HG03066 (cell line): Measurements from ENCODE around the gene PKD1.

ENCODE experiments used
- ATAC-seq: cut with Tn5 transposase; IDR thresholded peaks from one replicate; pipeline ENCODE4 v1.9.1; 2021; ENCODE audit warnings: low read depth; ENCODE audit not compliant: unreplicated experiment

PKD1 gene

DNA sequence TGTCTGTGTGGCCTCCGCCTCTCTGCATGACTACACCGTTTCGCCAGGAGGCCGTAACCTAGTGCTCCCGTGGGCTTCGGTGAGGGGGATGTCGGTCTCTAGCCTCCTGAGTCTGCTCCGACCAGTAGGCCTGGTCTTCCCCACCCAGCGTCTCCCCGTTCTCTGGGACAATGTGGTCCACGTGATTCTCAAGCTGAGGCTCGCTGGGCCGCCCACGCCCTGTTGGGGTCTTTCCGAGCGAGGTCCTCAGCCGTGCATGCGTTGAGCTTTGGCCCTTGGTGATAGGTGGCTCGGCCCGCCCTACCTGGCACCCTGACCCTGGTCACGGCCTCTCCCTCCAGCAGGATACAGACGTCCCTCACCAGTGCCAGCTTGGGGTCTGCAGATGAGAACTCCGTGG lies 57.0 kb downstream of the PKD1 start:
- no peak for ATAC-seq

GRCh38 chr16:2078096-2078495 lies 57.6 kb downstream of the PKD1 start:
- ATAC-seq: no peak

DNA sequence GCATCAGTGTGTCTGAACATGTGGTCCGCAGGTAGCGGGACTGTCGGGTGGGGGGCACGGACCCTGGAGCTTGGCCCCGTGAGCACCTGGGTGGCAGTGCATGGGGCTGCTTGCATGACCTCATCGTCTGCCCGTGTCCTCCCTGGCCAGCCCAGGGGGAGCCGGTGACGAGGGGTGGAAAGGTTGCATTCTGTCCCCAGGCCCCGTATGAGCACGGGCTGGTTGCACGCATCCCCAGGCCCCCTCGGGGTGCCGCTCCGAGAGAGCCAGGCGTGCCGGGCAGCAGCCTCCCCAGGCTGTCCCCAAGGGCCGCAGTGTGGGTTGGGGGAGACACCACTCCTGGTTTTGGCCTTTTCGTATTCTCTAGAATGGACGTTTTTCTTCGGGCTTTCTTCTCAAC lies 58.0 kb downstream of the PKD1 start:
- no peak for ATAC-seq

DNA sequence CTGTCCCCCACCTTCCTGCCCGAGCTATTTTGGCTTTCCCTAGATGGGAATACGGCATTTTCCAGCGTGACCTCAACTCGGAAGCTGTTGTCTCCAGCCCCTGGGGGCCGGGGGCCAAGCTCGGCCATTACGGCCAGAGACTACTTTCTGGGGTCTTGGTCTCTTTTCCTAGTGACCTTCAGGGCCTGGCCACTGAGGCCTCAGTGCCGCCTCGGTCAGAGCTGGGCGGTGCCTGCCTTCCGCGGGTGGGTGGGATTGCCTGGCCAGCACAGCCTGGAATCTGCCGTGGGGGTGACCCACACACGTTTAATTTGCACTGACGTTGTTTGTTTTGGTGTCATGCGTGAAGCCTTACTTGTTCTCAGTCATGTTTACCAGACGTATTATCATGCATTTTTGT lies 58.7 kb downstream of the PKD1 start:
- ATAC-seq: no peak

DNA sequence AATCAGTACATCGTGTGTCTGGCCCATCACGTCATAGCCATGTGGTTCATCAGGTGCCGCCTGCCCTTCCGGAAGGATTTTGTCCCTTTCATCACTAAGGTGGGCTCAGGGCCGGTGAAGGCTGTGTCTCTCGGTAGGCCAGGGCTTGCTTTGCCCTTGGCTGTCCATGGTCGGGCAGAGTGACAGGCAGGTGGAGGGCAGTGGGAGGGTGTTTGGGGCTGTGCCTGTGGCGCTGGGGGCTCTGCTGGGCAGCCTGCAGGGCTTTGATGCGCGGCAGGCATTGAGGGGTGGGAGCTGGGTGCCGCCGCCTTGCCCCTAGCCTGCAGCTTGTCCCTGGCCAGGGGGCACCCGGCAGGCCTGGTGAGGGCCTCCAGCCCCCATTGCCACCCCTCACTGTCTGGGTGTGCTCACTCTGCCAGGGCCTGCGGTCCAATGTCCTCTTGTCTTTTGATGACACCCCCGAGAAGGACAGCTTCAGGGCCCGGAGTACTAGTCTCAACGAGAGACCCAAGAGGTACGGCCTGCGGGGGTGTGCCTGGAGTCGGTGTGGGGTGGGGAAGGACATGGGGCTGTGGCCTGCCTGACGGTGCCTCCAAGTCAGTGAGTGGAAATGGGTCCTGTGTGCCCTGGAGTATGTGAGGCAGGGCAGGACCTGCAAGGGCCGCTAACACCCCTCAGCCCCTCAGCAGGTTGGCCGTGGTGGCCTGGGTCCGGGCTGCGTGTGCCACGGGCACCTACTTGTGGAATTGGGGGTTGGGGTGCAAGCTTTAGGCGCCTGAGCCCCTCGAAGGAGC lies 59.4 kb downstream of the PKD1 start:
- ATAC-seq: no peak

DNA sequence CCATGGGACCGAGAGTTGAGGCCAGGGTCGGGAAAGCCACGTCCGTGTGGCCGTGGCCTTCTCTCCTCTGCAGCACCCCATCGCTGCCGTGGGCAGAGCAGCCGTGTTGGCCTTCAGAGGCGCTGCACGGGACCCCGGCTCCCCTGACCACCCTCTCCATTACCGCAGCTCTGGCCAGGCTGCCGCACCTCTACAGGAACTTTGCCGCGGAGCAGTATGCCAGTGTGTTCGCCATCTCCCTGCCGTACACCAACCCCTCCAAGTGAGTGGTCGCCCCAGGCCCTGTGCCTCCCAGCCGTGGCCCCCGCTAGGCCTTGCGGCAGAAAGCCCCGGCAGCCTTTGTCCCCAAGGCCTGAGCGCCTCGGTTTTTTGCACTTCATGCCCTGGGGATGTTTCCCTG lies 60.1 kb downstream of the PKD1 start:
- ATAC-seq: no peak

- no peak for ATAC-seq
Observed at GRCh38 chr16:2074071-2074470, 61.6 kb downstream of the PKD1 start.

DNA sequence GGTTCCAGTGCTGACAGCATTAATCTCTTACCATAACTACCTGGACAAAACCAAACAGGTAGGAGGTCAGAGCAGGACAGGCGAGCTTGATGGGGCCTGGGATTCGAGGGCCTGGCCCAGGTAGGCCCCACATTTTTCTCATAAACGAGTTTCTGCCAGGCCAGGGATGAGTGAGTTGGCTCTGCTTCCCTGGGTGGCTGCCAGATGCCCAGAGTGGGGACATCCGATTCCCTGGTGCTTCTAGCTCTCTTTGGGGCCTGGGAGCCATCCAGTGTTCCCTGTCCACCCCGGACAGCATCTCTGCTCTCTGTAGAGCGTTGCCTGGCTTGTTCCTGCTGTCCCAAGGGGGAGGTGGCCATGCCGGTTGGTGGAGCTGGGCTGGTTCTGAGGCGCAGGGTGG lies 62.8 kb downstream of the PKD1 start:
- ATAC-seq: no peak

GRCh38 chr16:2071454-2072202 lies 64.1 kb downstream of the PKD1 start:
- no peak for ATAC-seq

DNA sequence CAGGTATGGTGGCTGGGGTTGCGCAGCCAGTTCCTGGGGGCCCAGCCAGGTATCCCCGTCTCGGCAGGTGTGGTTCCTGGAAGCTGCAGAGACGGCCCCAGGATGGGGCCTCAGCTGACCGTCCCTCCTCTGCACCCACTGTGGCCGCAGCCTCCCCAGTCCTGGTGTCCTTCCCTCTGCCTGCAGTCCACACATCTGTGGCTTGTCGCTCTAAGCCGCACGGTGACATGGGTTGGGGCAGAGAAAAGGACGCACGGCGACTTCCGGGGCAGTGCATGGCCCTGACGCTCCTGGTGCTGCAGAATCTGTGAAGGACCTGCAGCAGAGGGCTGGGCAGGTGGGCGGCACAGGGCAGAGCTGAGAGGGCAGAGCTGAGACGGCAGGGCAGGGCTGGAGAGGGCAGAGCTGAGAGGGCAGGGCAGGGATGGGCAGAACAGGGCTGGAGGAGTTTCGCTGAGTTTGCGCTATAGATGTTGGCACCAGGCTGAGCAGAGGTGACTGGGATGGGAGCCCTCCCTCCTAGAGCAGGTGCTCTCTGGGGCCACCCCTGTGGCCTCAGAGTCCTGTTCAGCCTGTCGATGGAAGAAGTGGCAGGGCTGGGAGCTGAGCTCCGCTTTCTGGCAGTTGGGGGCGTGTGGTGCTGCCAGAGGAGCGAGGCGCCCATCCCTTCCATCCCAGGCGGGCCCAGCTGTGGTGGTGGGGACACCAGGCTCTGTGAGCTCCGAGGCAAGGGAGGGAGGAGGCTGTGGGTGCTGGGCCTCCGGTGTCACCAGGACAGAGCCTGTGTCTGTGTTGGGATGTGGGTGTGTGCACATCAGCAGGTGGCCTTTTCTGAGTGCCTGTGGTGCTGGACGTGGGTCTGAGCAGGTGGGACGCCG lies 64.9 kb downstream of the PKD1 start:
- ATAC-seq: no peak

DNA sequence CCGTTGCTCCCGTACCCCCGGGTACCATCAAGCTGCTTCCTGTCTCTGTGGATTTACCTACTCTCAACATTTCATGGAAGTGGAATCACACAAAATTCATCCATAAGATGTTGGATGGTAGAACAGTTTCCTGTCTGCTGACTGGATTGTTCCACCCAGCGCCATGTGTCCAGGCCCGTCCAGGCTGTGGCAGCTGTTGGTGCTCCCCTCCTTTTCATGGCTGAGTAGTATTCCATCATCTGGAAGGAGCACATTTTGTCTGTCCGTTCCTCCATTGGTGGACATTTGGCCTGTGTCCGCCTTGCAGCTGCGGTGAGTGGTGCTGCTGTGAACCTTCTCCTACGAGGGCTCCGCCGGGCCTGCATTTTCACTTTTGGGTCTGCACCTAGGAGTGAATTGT lies 69.6 kb downstream of the PKD1 start:
- no peak for ATAC-seq

- no peak for ATAC-seq
Observed at GRCh38 chr16:2064368-2064945, 71.2 kb downstream of the PKD1 start.

DNA sequence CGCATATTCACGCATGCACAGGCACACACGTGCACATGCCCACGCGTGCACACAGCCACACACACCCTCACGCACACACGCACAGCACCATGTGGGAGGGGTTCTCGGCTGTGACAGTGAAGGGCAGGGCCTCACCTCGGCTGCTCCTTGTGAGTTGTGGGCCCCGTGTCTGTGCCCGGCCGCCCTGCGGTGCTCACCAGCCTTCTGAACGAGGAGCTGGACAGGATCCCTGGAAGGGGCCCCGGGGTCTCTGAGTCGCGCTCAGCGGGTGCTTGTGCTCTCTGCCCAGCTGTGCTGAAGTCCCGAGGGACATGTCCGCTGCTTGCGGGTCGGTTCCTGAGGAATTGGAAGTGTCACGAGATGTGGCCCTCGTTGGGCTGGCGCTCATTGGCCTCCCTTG lies 71.8 kb downstream of the PKD1 start:
- no peak for ATAC-seq

- ATAC-seq: no peak
Observed at GRCh38 chr16:2062801-2063200, 72.9 kb downstream of the PKD1 start.

GRCh38 chr16:2061526-2061925 lies 74.2 kb downstream of the PKD1 start:
- ATAC-seq: no peak

DNA sequence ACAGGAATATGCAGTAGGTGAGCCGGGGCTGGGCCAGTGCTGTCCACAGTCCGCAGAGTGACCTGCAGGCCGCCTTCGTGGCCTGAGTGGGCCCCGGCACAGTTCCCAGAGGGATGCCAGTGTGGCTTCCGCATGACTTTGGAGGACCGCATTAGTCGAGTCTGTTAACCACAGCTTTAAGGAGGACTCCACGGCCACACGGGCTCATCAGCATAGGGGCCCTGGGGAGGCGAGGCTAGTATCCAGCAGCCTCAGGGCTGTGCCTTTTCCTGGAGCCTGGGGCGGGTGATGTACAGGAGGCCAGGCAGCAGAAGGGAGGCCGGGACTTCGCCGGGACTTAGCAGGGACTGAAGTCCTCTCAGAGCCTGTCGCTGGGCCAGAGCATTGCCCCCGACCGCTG lies 74.7 kb downstream of the PKD1 start:
- no peak for ATAC-seq

DNA sequence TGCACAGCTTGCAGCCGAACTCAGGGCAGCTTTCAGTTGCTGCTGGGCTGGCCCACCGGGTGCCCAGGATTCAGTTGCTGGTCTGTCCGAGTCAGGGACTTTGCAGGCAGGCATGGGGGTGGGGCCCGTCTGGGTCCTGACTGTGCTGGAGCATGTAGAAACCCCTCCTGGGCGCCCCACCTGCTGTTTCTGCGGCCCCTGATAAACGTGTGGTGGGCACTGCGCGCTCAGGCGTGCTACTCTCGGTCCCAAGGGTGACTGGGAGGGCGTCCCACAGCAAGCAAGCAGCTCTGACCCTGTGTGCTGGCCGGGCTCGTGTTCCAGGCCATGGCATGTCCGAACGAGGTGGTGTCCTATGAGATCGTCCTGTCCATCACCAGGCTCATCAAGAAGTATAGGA lies 75.4 kb downstream of the PKD1 start:
- ATAC-seq: no peak

- ATAC-seq: no peak
Observed at GRCh38 chr16:2058872-2059271, 76.8 kb downstream of the PKD1 start.

DNA sequence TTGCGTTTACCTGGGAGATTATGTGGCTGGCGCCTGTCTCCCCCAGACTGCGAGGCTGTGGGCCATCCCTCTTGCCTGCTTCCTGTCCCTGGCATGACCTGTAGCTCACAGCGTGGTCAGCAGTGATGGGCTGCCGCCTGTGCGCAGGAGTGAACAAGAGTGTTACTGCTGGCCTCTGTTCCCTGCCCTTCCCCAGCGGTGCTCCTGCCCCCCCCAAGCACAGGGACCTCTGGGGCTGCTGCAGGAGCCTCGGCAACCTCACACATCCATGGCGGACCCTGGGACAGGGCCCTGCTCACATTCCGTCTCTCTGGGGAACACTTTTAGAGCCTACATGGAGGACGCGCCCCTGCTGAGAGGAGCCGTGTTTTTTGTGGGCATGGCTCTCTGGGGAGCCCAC lies 77.3 kb downstream of the PKD1 start:
- ATAC-seq: no peak

DNA sequence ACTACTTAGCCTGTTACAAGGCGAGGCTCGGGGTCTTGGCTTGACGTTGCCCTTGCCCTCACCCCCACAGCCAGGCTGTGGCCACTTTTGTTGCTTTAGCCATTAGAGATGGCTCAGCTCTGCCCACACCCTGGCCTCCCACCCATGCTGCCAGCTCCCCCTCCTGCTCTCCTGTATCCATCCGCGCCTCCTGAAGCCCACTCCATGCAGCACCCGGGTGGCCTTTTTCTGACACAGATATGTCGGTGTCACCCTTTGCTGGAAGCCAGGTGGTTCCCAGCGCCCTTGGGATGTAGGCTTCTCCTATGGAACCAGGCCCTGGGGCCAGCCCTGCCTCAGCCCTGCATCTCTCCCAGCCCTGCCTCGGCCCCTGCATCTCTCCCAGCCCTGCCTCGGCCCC lies 78.3 kb downstream of the PKD1 start:
- ATAC-seq: no peak
